Stomach (tissue), 9 donors: Measurements from ENCODE around the gene TSPAN3. TPM values are rescaled to one million over a fixed set of nuclear protein-coding genes. Genes with fewer than 3 reads are reported as not detected.

Experiments used
- DNase-seq, 2 donors: peaks; one replicate each; pipeline versions ENCODE4 v3.0.0 to v3.0.0-alpha.2; 2013 to 2019
- H3K27ac ChIP-seq, 5 donors: fragments of 200-600 bp in 4 of 5; sonication (generic) in 4 of 5; one replicate each; pipeline ENCODE4 v1.5.1; 2013 to 2019; ENCODE audit warnings: mild to moderate bottlenecking in 1 of 5, moderate library complexity in 1 of 5
- H3K27me3 ChIP-seq, 3 donors: fragments of 200-600 bp; sonication (generic); one replicate each; pipeline ENCODE4 v1.5.1; 2017 to 2019; ENCODE audit warnings: mixed run types in 1 of 3
- H3K36me3 ChIP-seq, 4 donors: fragments of 200-600 bp; sonication (generic); 1 replicate in 3 of 4; 2 replicates in 1 of 4; pipeline ENCODE4 v1.5.1; 2016 to 2019
- H3K4me1 ChIP-seq, 4 donors: fragments of 200-600 bp; sonication (generic); one replicate each; pipeline ENCODE4 v1.5.1; 2016 to 2019
- H3K4me3 ChIP-seq, 4 donors: fragments of 200-600 bp; sonication (generic) in 3 of 4; one replicate each; pipeline ENCODE4 v1.5.1; 2016 to 2019; ENCODE audit warnings: mild to moderate bottlenecking in 1 of 4
- H3K9me3 ChIP-seq, 4 donors: fragments of 200-600 bp; sonication (generic); one replicate each; pipeline ENCODE4 v1.5.1; 2016 to 2019
- EP300 ChIP-seq: sonication (generic); formaldehyde crosslinking; IDR thresholded peaks from one replicate; pipeline ENCODE4 v1.6.1; 2017; ENCODE audit warnings: antibody characterized with exemption
- POLR2A ChIP-seq, 4 donors: fragments of 450-650 bp; IDR thresholded peaks; one replicate each; pipeline ENCODE4 v1.6.1; 2016; ENCODE audit warnings: antibody characterized with exemption in 4 of 4, control low read depth in 2 of 4, mild to moderate bottlenecking in 1 of 4, moderate library complexity in 1 of 4
- POLR2AphosphoS5 ChIP-seq, 3 donors: sonication (generic); formaldehyde crosslinking; IDR thresholded peaks; one replicate each; pipeline ENCODE4 v1.6.1; 2016; ENCODE audit warnings: antibody characterized with exemption in 3 of 3
- WGBS, 5 donors: extraction: QIAGEN DNeasy Blood & Tissue Kit in 3 of 5; methylation state at CpG; one replicate each; pipeline versions ENCODE4 v1.1.5 to v1.1.7; 2013 to 2018; 5-methylcytosine and 5-hydroxymethylcytosine counted together
- intact Hi-C: fragments of 100-400 bp; cut with DNase I; formaldehyde crosslinking; loops from one replicate; pipeline ENCODE4 v1.15.1; 2023; ENCODE audit warnings: low total_unique reads
- polyA plus RNA-seq, 3 donors: library from polyadenylated mRNA; stranded (reverse); fragments of 200-250 nt; gene quantifications; one replicate each; pipeline ENCODE4 v1.2.3, GENCODE V29; 2013
- total RNA-seq, 5 donors: library from RNA; depleted of rRNA; stranded (reverse); fragments of >200 nt; gene quantifications; one replicate each; pipeline versions ENCODE4 v1.1.0 to v1.2.3, GENCODE V29; 2014 to 2016
- TF ChIP-seq, protein P1 (sequence below), 7 experiments: fragments of 450-650 bp in 4 of 7; fragments of 200-600 bp in 3 of 7; sonication (generic) in 3 of 7; IDR thresholded peaks; one replicate each; pipeline ENCODE4 v1.5.1; 2016 to 2019; ENCODE audit warnings: antibody characterized with exemption in 7 of 7, control low read depth in 2 of 7, mild to moderate bottlenecking in 1 of 7
- donor health status: healthy with polysubstance abuse.
- donor health status: Bipolar disorder and iron deficiency.
- donor health status: healthy.

The TSPAN3 gene
- total and polyA plus RNA-seq, 8 donors, result 42.9 to 390 (median 99.7) TPM

DNA sequence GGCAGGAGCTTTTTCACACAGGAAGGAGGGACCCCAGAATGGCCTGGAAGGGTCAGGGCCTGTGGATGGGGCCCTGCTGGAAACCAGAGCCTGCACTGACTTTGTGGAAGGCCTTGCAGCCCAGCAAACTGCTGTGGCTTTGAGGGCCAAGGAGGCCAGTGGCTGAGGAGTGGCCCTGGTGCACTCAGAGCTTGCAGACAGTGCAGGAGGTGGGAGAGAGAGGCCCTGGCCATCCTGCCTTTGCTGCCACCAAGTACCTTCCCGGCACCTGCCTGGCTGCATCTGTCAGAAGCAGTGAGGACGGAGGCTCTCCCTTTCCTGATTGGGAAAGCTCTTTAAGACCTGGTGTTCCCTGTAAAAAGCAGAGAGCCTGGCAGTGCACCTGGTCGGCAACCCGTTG lies 69.6 kb downstream of the TSPAN3 start:
- no peak for DNase-seq
- 68 to 82% (median 76%) methylated on average over 4 of the region's 4 CpGs for WGBS, 5 donors
- Histone ChIP-seq H3K36me3 (no peaks in the 10 kb centered on the region), H3K27ac (no peak overlapping the region), H3K27me3 (no peaks in the 10 kb centered on the region), H3K4me3 (no peak overlapping the region), H3K4me1 (peaks cover 0 to 50% (median 6%) of the 10 kb centered on the region in 4 donors), H3K9me3 (no peaks in the 10 kb centered on the region)
- intact Hi-C loops, result no loop called here
- TF ChIP-seq POLR2AphosphoS5 (IDR thresholded peaks at IDR 0.05), result no peak
- TF ChIP-seq, protein P1, sequence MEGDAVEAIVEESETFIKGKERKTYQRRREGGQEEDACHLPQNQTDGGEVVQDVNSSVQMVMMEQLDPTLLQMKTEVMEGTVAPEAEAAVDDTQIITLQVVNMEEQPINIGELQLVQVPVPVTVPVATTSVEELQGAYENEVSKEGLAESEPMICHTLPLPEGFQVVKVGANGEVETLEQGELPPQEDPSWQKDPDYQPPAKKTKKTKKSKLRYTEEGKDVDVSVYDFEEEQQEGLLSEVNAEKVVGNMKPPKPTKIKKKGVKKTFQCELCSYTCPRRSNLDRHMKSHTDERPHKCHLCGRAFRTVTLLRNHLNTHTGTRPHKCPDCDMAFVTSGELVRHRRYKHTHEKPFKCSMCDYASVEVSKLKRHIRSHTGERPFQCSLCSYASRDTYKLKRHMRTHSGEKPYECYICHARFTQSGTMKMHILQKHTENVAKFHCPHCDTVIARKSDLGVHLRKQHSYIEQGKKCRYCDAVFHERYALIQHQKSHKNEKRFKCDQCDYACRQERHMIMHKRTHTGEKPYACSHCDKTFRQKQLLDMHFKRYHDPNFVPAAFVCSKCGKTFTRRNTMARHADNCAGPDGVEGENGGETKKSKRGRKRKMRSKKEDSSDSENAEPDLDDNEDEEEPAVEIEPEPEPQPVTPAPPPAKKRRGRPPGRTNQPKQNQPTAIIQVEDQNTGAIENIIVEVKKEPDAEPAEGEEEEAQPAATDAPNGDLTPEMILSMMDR (IDR thresholded peaks at IDR 0.05), result no peak

DNA sequence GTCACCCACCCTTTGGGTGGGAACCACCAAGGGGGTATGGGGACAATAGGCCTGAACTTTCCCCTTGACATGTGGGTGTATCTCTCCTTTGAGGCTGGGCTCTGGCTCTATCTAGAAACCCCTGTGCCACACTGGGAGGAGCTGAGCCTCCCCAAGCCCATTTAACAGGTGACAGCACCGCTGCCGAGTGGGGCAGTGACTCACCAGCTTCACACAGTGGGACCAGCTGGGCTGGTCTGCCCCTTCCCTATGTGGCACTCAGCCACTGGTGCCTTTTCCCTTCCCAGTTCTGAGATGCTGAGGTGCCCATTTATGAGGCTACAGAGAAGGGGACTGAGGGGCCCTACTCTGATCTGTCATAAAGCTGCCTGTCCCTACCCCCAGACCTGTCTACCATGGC lies 70.9 kb downstream of the TSPAN3 start:
- DNase-seq, result no peak
- Histone ChIP-seq H3K9me3 (no peaks in the 10 kb centered on the region), H3K4me3 (no peak overlapping the region), H3K27ac (no peak overlapping the region), H3K4me1 (peaks cover 5 to 60% (median 10%) of the 10 kb centered on the region in 4 donors), H3K36me3 (no peaks in the 10 kb centered on the region), H3K27me3 (no peaks in the 10 kb centered on the region)
- intact Hi-C loops, result no loop called here
- TF ChIP-seq POLR2AphosphoS5 (IDR thresholded peaks at IDR 0.05), result no peak
- 55 to 74% (median 74%) methylated on average over 2 of the region's 2 CpGs; no CpG with 5 or more reads in 2 of the 5 donors for WGBS, 5 donors

DNA sequence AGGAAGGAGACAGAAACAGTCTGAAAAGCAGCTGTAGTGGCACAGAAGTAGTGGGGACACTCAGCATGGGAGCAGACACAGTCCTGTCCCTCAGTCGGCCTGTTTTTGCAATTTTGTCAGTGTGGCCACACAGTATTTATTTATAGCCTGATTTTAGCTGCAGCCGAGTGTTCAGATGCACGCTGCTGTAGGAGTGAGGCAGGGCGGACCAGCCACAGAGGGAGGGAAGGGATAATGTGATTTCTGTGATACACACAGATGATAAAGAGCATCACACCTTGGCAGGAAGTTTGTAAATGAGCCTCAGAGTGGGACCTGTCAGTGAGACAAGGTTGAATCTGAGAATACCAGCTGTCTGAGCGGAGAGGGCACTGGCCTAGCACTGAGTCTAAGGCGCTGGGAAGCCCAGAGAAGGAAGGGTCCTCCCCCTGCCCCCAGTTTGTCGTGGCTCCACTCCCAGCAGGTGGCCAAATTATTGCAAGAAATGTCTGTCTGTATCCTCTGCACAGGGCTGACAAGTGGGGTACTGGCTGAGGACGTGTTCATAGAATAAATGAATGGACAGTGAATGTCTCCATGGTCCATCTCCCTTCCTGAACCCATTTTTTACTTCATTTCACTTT lies 72.1 kb downstream of the TSPAN3 start:
- H3K27me3 ChIP-seq, result no peaks in the 10 kb centered on the region
- no peak overlapping the region for H3K4me3 ChIP-seq
- H3K36me3 ChIP-seq, result no peaks in the 10 kb centered on the region
- intact Hi-C loops, result no loop called here
- H3K4me1 ChIP-seq, result peaks cover 8 to 72% (median 11%) of the 10 kb centered on the region in 4 donors
- WGBS, 5 donors, result 63 to 78% (median 70%) methylated on average over 7 to 8 of the region's 8 CpGs
- TF ChIP-seq POLR2AphosphoS5 (IDR thresholded peaks at IDR 0.05) (no peak), EP300 (no peak), POLR2A (IDR thresholded peaks at IDR 0.05) (no peak)
- TF ChIP-seq, protein P1 (IDR thresholded peaks at IDR 0.05), result no peak
- DNase-seq, result no peak
- H3K9me3 ChIP-seq, result no peaks in the 10 kb centered on the region
- H3K27ac ChIP-seq, result no peak overlapping the region

DNA sequence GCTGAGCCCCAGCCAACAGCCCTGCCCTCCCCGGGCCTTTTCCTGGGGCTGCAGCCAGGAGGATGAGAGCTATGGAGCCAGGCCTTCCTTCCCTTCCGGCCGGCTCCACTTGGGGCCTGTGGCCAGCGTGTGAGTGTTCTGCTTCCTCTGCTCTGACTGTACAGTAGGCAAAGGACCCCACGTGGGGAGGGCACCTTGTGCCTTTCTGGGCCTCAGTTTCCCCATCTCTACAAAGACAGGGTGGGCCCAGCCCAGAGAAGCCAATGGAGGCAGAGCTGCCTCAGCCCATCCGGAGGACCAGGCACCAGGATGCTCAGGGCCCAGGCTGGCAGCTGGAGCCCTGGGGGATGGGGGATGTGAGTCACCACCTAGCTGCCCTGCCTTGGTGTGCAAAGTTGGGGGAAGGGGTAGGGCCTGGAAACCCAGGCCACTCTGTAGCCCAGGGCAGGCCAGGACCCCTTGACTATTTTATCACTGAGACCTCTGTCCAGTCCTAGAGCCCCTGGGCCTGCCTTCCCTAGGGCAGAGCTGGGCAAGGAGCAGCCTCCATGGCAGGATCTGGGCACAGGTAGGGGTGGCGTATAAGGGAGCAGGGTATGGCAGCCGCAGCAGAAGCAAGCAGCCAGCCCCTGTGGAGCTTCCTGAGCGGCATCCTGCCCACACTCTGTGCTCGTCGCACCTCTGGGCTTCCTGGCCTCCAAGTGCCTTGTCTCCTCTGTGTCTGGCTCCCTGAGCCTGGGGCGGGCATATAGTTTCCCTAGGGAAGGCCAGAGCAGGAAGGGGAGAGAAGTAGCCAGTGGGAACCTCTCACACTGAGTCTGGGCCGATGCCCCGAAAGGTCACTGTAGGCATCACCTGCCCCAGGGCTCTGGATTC lies 74.1 kb downstream of the TSPAN3 start:
- intact Hi-C loops, result no loop called here
- WGBS, 5 donors, result 62 to 80% (median 67%) methylated on average over 4 to 14 of the region's 14 CpGs
- peak overlapping the region; percentile 1 to 42 (median 37) for H3K4me3 ChIP-seq
- no peaks in the 10 kb centered on the region for H3K9me3 ChIP-seq
- no peaks in the 10 kb centered on the region for H3K27me3 ChIP-seq
- H3K36me3 ChIP-seq, result no peaks in the 10 kb centered on the region
- peak overlapping the region; percentile 41 to 81 (median 63) for H3K27ac ChIP-seq
- TF ChIP-seq EP300 (no peak), POLR2AphosphoS5 (IDR thresholded peaks at IDR 0.05) (no peak), POLR2A (IDR thresholded peaks at IDR 0.05) (no peak)
- TF ChIP-seq, protein P1 (IDR thresholded peaks at IDR 0.05), result no peak
- peaks cover 8 to 83% (median 11%) of the 10 kb centered on the region in 4 donors for H3K4me1 ChIP-seq
- DNase-seq, result peak in 1 of 2 donors; percentile 54
